K562 (cell line): ENCODE measurements around the gene SIT1. TPM values are rescaled to one million over a fixed set of nuclear protein-coding genes. Genes with fewer than 3 reads are reported as not detected.

Experiments used
- ATAC-seq: fragments of 200-7000 bp; cut with Tn5 transposase; 3 replicates; pipeline ENCODE4 v1.9.1; 2020; ENCODE audit warnings: moderate library complexity
- BruUV-seq: library from RNA; stranded (reverse); fragments of 400-500 nt; replicated peaks from 2 replicates; lab custom pipeline; 2021; lab: Mats Ljungman, UMichigan
- CTCF ChIA-PET: fragments of 300-600 bp; formaldehyde crosslinking; extraction: SDS; loops from one replicate; lab custom pipeline; 2021; ENCODE audit warnings: low intra/inter-chr PET ratio; lab: Yijun Ruan, JAX
- POLR2A ChIA-PET: fragments of 300-600, 350-650 bp; sonication (Branson Sonifier 250); formaldehyde crosslinking; extraction: SDS; loops from one replicate; lab custom pipeline; 2021; ENCODE audit warnings: antibody characterized with exemption, inconsistent platforms; lab: Yijun Ruan, JAX
- DNase-seq, 4 experiments: peaks; one replicate each; pipeline versions ENCODE4 v3.0.0 to v3.0.0-alpha.2; 2011 to 2018; ENCODE audit warnings: low spot score in 3 of 4, mixed read lengths in 3 of 4; ENCODE audit errors: extremely low read depth in 1 of 4
- FAIRE-seq: peaks from 2 replicates; lab custom pipeline; 2011; peaks lifted over from hg19 to GRCh38; lab: Jason Lieb, UNC
- H2AFZ ChIP-seq: 2 replicates; pipeline ENCODE4 v1.6.0; 2011; ENCODE audit warnings: low read depth, low read length, control low read depth, inconsistent platforms
- H3K27ac ChIP-seq: fragments of 200-600 bp; 3 replicates; pipeline ENCODE4 v1.8.0; 2011; ENCODE audit warnings: low read depth, mild to moderate bottlenecking, control low read depth, inconsistent platforms, low read length, moderate library complexity, mixed read lengths; ENCODE audit errors: extremely low read depth
- H3K27me3 ChIP-seq, 2 experiments: fragments of 300-600 bp in 1 of 2; 2 replicates in 1 of 2; 3 replicates in 1 of 2; pipeline versions ENCODE4 v1.6.0 to v1.8.0; 2011; ENCODE audit warnings: inconsistent platforms in 2 of 2, low read length in 2 of 2, mild to moderate bottlenecking in 1 of 2, mixed read lengths in 1 of 2, moderate library complexity in 1 of 2; ENCODE audit not compliant: control insufficient read depth in 2 of 2, insufficient read depth in 2 of 2
- H3K36me3 ChIP-seq: fragments of 300-600 bp; 3 replicates; pipeline ENCODE4 v1.8.0; 2011; ENCODE audit warnings: mild to moderate bottlenecking, low read length, inconsistent platforms; ENCODE audit not compliant: control insufficient read depth, insufficient read depth
- H3K4me1 ChIP-seq, 2 experiments: fragments of 200-600 bp in 1 of 2; replicated peaks in 1 of 2; 2 replicates in 1 of 2; 3 replicates in 1 of 2; pipeline versions ENCODE4 v1.5.1 to v1.8.0; 2011; ENCODE audit warnings: inconsistent platforms in 2 of 2, low read length in 2 of 2, mild to moderate bottlenecking in 1 of 2, mixed read lengths in 1 of 2, moderate library complexity in 1 of 2; ENCODE audit not compliant: control insufficient read depth in 2 of 2, insufficient read depth in 2 of 2
- H3K4me2 ChIP-seq: 2 replicates; pipeline ENCODE4 v1.6.1; 2011; ENCODE audit warnings: low read length, control low read depth, inconsistent platforms, mixed read lengths; ENCODE audit not compliant: insufficient read depth
- H3K4me3 ChIP-seq: fragments of 200-600 bp; sonication (generic), shearing (Covaris generic); 2 replicates; pipeline ENCODE4 v1.5.1; 2016; ENCODE audit warnings: control low read depth, inconsistent platforms
- H3K79me2 ChIP-seq: fragments of 200-600 bp; 3 replicates; pipeline ENCODE4 v1.8.0; 2011; ENCODE audit warnings: low read length, inconsistent platforms; ENCODE audit not compliant: control insufficient read depth, insufficient read depth
- H3K9ac ChIP-seq, 2 experiments: 2 replicates each; pipeline versions ENCODE4 v1.6.0 to v1.6.1; 2011; ENCODE audit warnings: low read depth in 2 of 2, low read length in 2 of 2, control low read depth in 1 of 2, inconsistent platforms in 1 of 2, mild to moderate bottlenecking in 1 of 2, mixed read lengths in 1 of 2; ENCODE audit not compliant: insufficient read depth in 1 of 2
- H3K9me1 ChIP-seq: one replicate; pipeline ENCODE4 v1.6.0; 2011; ENCODE audit warnings: inconsistent platforms, mild to moderate bottlenecking, low read length, moderate library complexity; ENCODE audit not compliant: control insufficient read depth, insufficient read depth
- H3K9me3 ChIP-seq: replicated peaks from 2 replicates; pipeline ENCODE4 v1.5.1; 2011; ENCODE audit warnings: low read depth, low read length, inconsistent platforms; ENCODE audit not compliant: control insufficient read depth, insufficient read depth
- H4K20me1 ChIP-seq: replicated peaks from 2 replicates; pipeline ENCODE4 v1.6.1; 2011; ENCODE audit warnings: low read length, inconsistent platforms, mixed read lengths; ENCODE audit not compliant: control insufficient read depth, insufficient read depth
- CBX5 ChIP-seq: IDR thresholded peaks from 2 replicates; pipeline ENCODE4 v1.6.1; 2014; ENCODE audit warnings: low read depth, borderline replicate concordance
- MAFK ChIP-seq: IDR thresholded peaks from 2 replicates; pipeline ENCODE4 v1.6.1; 2011; ENCODE audit warnings: low read length, improper control_type of control experiment
- MECOM ChIP-seq: fragments of 250-450 bp; sonication (Bioruptor Pico); IDR thresholded peaks from 2 replicates; pipeline ENCODE4 v1.8.0; 2022; ENCODE audit warnings: inconsistent platforms
- PTRF ChIP-seq: fragments of 450-650 bp; IDR thresholded peaks from 2 replicates; pipeline ENCODE4 v1.6.1; 2016; ENCODE audit warnings: mild to moderate bottlenecking, missing genetic modification characterization, missing compliant biosample characterization
- SLC30A9 ChIP-seq: fragments of 250-450 bp; sonication (Bioruptor Pico); IDR thresholded peaks from 2 replicates; pipeline ENCODE4 v1.8.0; 2022; ENCODE audit warnings: mild to moderate bottlenecking, moderate library complexity
- STAT5A ChIP-seq: IDR thresholded peaks from 2 replicates; pipeline ENCODE4 v1.6.1; 2012; ENCODE audit warnings: low read length, inconsistent platforms, borderline replicate concordance
- THRAP3 ChIP-seq: fragments of 450-650 bp; IDR thresholded peaks from 2 replicates; pipeline ENCODE4 v1.6.1; 2016; ENCODE audit warnings: mild to moderate bottlenecking, inconsistent platforms, borderline replicate concordance
- ZNF584 ChIP-seq: fragments of 200-800 bp; sonication (Bioruptor generic); IDR thresholded peaks from 2 replicates; pipeline ENCODE4 v1.6.1; 2016; ENCODE audit warnings: low read depth, mild to moderate bottlenecking, missing genetic modification characterization, missing compliant biosample characterization
- WGBS: fragments of 100-300 bp; shearing (Covaris generic); methylation state at CpG from one replicate; pipeline ENCODE4 v1.1.6; 2016; ENCODE audit warnings: low coverage, mixed read lengths; ENCODE audit not compliant: insufficient coverage; ENCODE audit errors: missing lambda C conversion rate; 5-methylcytosine and 5-hydroxymethylcytosine counted together
- in situ Hi-C: fragments of 300-500 bp; cut with MboI; formaldehyde crosslinking; loops from 4 replicates; pipeline ENCODE4 v1.15.0; 2018; ENCODE audit warnings: inconsistent platforms, mixed read lengths
- intact Hi-C: fragments of 100-400 bp; cut with micrococcal nuclease; formaldehyde crosslinking; loops from 2 replicates; pipeline ENCODE4 v1.14.2; 2022
- polyA plus RNA-seq, 8 experiments: library from polyadenylated mRNA; depleted of rRNA in 4 of 8; stranded (reverse) in 5 of 8; unstranded in 3 of 8; fragments of >200 nt; fragmentation: Nextera tagmentation in 2 of 8; fragmentation: Illumina TruSeq in 1 of 8; extraction: Ambion mirVana in 2 of 8; extraction: Trizol in 1 of 8; gene quantifications; 2 replicates each; pipeline versions ENCODE4 v1.2.1 to v1.2.3, GENCODE V29; 2011 to 2014; ENCODE audit warnings: inconsistent platforms in 1 of 8, missing spikeins in 1 of 8
- total RNA-seq, 7 experiments: library from RNA; depleted of rRNA in 6 of 7; stranded (reverse); fragments of >200 nt in 6 of 7; fragmentation: Illumina TruSeq in 2 of 7; extraction: Trizol in 2 of 7; gene quantifications; 2 replicates each; pipeline versions ENCODE4 v1.2.1 to v1.2.3, GENCODE V29; 2011 to 2021; ENCODE audit warnings: low replicate concordance in 1 of 7
- TF ChIP-seq, protein P1 (sequence below): sonication (generic); formaldehyde crosslinking; IDR thresholded peaks from 2 replicates; pipeline ENCODE4 v1.8.0; 2022; ENCODE audit warnings: missing genetic modification reagents, mild to moderate bottlenecking, borderline replicate concordance
- TF ChIP-seq, protein P2 (sequence below), 2 experiments: fragments of 250-450 bp in 1 of 2; fragments of 450-650 bp in 1 of 2; sonication (Bioruptor Pico) in 1 of 2; IDR thresholded peaks; 2 replicates each; pipeline versions ENCODE4 v1.6.1 to v1.8.0; 2016 to 2021; ENCODE audit warnings: mild to moderate bottlenecking in 2 of 2, moderate library complexity in 2 of 2, missing compliant biosample characterization in 1 of 2, missing genetic modification characterization in 1 of 2

SIT1 gene
- total and polyA plus RNA-seq, 9 of the 15 experiments (the other 6 are each of a cell fraction or from before 2014, with no cell fraction given): not detected

- Histone ChIP-seq H3K4me2 (no peak overlapping the region), H3K36me3 (no peaks in the 10 kb centered on the region), H3K27me3 (no peaks in the 10 kb centered on the region), H3K9me1 (no peaks in the 10 kb centered on the region), H3K9ac (no peak overlapping the region), H3K4me3 (no peak overlapping the region), H3K9me3 (no peaks in the 10 kb centered on the region), H2AFZ (no peak overlapping the region), H3K27ac (no peak overlapping the region), H3K4me1 (no peaks in the 10 kb centered on the region; a peak in 4 of 5 replicates), H4K20me1 (no peaks in the 10 kb centered on the region), H3K79me2 (no peaks in the 10 kb centered on the region)
- in situ Hi-C loops: no loop called here
- CTCF ChIA-PET: no interaction called here
- 68% methylated on average over 5 of the region's 5 CpGs for WGBS
- ATAC-seq: no peak
- intact Hi-C loops: no loop called here
- POLR2A ChIA-PET: interaction anchor here (1.4 kb wide), 1 partner anchor 14 kb away, joined by 3 read pairs; no protein-coding TSS in a partner anchor
- no TSS peak for BruUV-seq
- TF ChIP-seq, protein P1, sequence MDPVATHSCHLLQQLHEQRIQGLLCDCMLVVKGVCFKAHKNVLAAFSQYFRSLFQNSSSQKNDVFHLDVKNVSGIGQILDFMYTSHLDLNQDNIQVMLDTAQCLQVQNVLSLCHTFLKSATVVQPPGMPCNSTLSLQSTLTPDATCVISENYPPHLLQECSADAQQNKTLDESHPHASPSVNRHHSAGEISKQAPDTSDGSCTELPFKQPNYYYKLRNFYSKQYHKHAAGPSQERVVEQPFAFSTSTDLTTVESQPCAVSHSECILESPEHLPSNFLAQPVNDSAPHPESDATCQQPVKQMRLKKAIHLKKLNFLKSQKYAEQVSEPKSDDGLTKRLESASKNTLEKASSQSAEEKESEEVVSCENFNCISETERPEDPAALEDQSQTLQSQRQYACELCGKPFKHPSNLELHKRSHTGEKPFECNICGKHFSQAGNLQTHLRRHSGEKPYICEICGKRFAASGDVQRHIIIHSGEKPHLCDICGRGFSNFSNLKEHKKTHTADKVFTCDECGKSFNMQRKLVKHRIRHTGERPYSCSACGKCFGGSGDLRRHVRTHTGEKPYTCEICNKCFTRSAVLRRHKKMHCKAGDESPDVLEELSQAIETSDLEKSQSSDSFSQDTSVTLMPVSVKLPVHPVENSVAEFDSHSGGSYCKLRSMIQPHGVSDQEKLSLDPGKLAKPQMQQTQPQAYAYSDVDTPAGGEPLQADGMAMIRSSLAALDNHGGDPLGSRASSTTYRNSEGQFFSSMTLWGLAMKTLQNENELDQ: no peak
- DNase-seq: no peak
- FAIRE-seq: no peak
Observed at GRCh38 chr9:35629597-35629996, 21.1 kb downstream of the SIT1 start.

GRCh38 chr9:35628389-35628991 lies 22.2 kb downstream of the SIT1 start:
- CTCF ChIA-PET: no interaction called here

More at GRCh38 chr9:35628389-35628991, 22.2 kb downstream of the SIT1 start:
- Histone ChIP-seq H4K20me1 (no peaks in the 10 kb centered on the region), H3K36me3 (no peaks in the 10 kb centered on the region), H3K9me1 (no peaks in the 10 kb centered on the region), H3K27me3 (no peaks in the 10 kb centered on the region), H3K4me2 (no peak overlapping the region), H3K27ac (no peak overlapping the region), H3K4me3 (no peak overlapping the region), H3K4me1 (no peaks in the 10 kb centered on the region; a peak in 4 of 5 replicates), H3K9me3 (no peaks in the 10 kb centered on the region), H3K79me2 (no peaks in the 10 kb centered on the region), H3K9ac (no peak overlapping the region), H2AFZ (no peak overlapping the region)
- ATAC-seq (no peak), DNase-seq (no peak), FAIRE-seq (no peak)
- no peak for TF ChIP-seq SLC30A9 (CRISPR knock-in tag)
- no peak for TF ChIP-seq CBX5
- TF ChIP-seq, protein P2, sequence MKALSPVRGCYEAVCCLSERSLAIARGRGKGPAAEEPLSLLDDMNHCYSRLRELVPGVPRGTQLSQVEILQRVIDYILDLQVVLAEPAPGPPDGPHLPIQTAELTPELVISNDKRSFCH (CRISPR knock-in tag; IDR thresholded peaks at IDR 0.05): no peak
- TF ChIP-seq, protein P2 (tag; IDR thresholded peaks at IDR 0.05): no peak
- TF ChIP-seq ZNF584: no peak
- no peak for TF ChIP-seq STAT5A
- no peak for TF ChIP-seq THRAP3
- no peak for TF ChIP-seq PTRF
- no peak for TF ChIP-seq MAFK
- no peak for TF ChIP-seq MECOM (CRISPR knock-in tag)
- intact Hi-C loops: no loop called here
- BruUV-seq: no TSS peak
- in situ Hi-C loops: no loop called here
- POLR2A ChIA-PET: interaction anchor here (0.7 to 1.4 kb wide), 2 partner anchors 13 to 37 kb away, joined by 3 read pairs; no protein-coding TSS in a partner anchor
- 67% methylated on average over 5 of the region's 6 CpGs for WGBS
